ENCODE results near the gene BCO2.

Gene BCO2

DNA sequence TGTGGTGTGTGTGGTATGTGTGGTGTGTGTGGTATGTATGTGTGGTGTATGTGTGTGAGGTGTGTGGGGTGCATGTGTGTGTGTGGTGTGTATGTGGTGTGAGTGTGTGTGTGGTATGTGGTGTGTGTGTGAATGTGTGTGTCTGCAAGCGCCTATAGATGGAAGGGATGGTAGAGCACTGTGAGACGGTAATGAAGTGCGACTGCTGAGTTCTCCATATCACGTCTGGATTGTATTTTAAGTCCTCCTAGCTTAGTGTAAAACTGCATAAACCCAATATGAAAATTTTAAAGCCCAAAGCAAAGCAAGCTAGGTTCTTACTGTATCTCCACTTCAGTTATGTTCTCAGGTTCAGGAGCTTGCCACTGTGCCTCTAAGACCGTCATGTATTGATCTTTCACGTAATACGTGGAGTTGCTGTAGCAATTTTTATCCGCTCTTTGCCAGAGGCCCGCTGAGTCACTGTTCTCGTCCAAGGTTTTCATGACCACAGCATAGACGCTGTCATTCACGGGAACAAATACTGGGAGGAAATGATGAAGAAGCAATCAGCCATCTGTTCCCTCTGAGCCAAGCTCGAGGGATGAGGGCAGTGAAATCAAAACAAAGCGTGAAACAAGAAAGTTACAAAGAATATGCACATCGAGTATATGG, 79.9 kb downstream of the BCO2 start:
- DNase-seq = peak; percentile 61

DNA sequence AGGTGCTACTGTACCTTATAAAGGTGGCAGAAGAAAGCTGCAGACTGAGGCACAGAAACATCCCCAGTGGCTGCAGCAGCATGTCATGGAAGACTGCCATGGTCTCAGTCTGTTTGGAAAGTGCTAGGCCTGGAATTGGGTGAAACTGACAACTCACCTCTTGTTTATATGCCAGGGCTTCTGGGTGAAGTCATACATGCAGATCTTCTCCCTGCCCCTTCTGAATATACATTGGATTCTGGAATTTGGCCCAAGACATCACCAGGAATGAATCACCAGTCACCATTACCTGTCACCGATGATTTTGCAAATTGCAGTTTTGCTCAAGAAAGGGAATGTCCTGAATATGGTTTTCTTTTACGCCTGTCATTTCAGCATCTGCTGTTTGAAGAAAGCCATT, 85.2 kb downstream of the BCO2 start, which contains the start of gene PLET1:
Gene PLET1, minus strand, starts transcription at position 371 of the 400 bp plus-strand sequence. Its CDS starts 271 bp downstream, at position 100.
- no peak for DNase-seq

DNA sequence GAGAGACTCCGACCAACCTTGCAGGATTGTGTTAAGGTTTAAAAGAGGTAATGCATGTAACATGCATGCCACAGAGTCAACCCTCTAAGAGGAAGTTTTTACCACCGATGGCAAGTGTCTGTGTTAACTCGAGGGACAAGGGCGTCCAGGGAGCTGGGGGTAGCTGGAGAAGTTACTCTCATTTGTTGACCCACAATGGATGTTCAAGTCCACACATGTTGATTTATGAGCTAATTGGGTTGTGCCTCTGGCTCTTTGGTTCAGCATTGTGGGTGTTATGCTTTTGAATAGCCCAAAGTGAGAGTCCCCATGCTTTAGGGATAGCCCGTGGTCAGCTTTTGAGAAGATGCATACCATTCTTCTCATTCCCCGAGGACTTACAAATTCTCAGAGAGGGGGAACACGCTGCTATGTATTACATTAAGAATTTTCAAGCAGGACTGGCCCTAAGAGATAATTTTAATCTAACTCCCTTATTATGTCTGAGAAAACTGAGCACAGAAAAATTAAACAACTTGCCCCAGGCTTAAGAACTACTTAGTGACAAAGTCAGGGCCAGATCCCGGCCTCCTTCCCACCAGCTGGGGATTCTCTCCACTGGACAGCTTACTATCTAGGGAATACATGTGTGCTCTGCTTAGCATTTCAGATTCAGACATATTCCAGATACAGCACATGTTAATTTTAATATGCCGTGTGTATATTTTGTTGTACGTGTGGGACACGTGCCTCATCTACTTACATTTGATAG, 90.5 kb downstream of the BCO2 start:
- no peak for DNase-seq

DNA sequence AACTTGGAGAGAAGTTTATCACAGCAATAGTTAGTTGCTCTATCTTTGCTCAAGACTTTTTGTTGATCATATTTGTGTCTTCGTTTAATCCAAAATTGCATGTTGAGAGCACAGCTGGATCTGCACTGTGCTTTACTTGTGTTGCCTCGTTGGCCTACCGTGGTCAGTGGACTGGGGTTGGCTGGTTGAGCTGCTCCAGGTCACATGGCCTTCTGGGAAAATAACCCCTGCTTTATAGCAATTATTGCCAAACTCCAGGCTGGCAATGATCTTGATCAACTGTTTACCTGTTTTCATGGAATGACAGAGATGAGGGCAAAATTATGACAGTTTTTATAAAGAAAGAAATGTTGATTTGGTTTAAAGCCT, 91.1 kb downstream of the BCO2 start:
- DNase-seq = no peak

DNA sequence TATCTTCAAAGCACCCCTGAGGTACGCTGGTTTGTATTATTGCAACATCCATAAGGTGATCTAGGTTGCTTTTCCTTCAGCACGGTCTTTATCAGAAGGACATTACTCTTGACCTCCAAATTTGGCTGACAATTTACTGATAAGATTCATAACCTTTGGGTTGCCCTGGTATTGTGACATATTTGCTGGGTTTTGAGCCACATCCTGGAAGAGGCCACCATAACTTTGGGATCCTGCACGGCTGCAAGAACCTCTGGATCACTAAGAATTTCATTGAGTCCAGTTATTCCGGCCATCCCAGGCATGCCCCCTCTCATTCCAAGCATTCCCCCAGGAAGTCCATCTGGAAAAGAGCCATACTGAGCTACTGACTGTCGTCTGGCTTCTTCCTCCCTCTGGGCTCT, 91.9 kb downstream of the BCO2 start:
- DNase-seq = no peak

DNA sequence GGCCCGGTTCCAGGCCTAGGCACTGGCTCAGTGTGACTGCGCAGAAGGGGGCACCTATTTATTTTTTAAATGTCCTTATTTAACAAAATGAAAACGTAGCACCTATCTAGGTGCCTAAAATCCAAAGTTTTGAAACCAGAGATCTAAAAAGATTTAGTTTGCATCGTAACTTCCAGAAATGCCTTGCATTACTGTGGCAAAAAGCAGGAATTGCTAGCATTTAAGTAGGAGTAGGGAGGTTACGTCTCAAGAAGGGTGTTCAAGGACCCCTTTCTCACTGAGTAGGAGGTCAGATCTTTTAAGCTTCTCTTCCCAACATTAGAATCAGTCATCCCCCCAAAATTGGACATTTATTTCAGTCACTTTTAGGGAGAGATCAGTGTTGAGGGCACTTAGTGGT, 93.1 kb downstream of the BCO2 start:
- DNase-seq = no peak

Data from MV-4-11 (cell line).